GM12891 (cell line): ENCODE measurements around the gene PIK3R4.

Source experiments
- PAX5 ChIP-seq: IDR thresholded peaks from 2 replicates; pipeline ENCODE4 v1.6.1; 2011; ENCODE audit warnings: low read length, moderate library complexity, mild to moderate bottlenecking; ENCODE audit not compliant: insufficient read depth, severe bottlenecking
- POLR2A ChIP-seq: IDR thresholded peaks from 2 replicates; pipeline ENCODE4 v1.6.1; 2011; ENCODE audit warnings: low read depth, low read length, control low read depth
- POLR2AphosphoS5 ChIP-seq: IDR thresholded peaks from 2 replicates; pipeline ENCODE4 v1.6.1; 2011; ENCODE audit warnings: low read depth, low read length, control low read depth
- TAF1 ChIP-seq: IDR thresholded peaks from 2 replicates; pipeline ENCODE4 v1.6.1; 2011; ENCODE audit warnings: low read depth, low read length, control low read depth

DNA sequence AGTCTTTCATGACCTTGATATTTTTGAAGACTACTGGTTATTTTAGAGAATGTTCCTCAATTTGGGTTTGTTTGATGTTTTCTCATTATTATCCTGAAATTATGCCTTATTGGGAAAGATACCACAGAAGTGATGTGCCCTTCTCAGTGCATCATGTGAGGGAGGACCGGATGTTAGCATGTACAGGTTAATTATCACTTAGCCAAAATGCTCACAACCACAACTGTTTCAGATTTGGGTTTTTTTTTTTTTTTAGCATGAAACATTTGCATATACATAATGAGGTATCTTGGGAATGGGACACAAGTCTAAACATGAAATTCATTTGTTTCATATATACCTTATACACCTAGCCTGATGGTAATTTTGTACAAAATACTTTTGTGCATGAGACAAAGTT, 59.8 kb downstream of the PIK3R4 start:
- no peak for TF ChIP-seq POLR2AphosphoS5
- no peak for TF ChIP-seq POLR2A
- TF ChIP-seq PAX5: no peak
- no peak for TF ChIP-seq TAF1
